Ishikawa (cell line): ENCODE measurements around the gene RNF220.

Experiments
- CEBPB ChIP-seq: IDR thresholded peaks from 2 replicates; pipeline ENCODE4 v1.6.1; 2012
- EGR1 ChIP-seq: IDR thresholded peaks from 2 replicates; pipeline ENCODE4 v1.6.1; 2012
- EP300 ChIP-seq: IDR thresholded peaks from 2 replicates; pipeline ENCODE4 v1.6.1; 2012; ENCODE audit warnings: borderline replicate concordance
- FOXM1 ChIP-seq: IDR thresholded peaks from 2 replicates; pipeline ENCODE4 v1.6.1; 2012; ENCODE audit warnings: low read depth, borderline replicate concordance
- NFIC ChIP-seq: IDR thresholded peaks from 2 replicates; pipeline ENCODE4 v1.6.1; 2012
- RAD21 ChIP-seq: IDR thresholded peaks from 2 replicates; pipeline ENCODE4 v1.6.1; 2012; ENCODE audit warnings: low read depth
- TAF1 ChIP-seq: IDR thresholded peaks from 2 replicates; pipeline ENCODE4 v1.6.1; 2012; ENCODE audit warnings: low read depth, mild to moderate bottlenecking
- TEAD4 ChIP-seq: IDR thresholded peaks from 2 replicates; pipeline ENCODE4 v1.6.1; 2012
- YY1 ChIP-seq: IDR thresholded peaks from 2 replicates; pipeline ENCODE4 v1.6.1; 2012; ENCODE audit warnings: low read depth
- ZBTB7A ChIP-seq: IDR thresholded peaks from 2 replicates; pipeline ENCODE4 v1.6.1; 2012; ENCODE audit warnings: low read depth
- TF ChIP-seq, protein P1 (sequence below): IDR thresholded peaks from 2 replicates; pipeline ENCODE4 v1.6.1; 2012; ENCODE audit warnings: low read depth, mild to moderate bottlenecking
- TF ChIP-seq, protein P2 (sequence below): IDR thresholded peaks from 2 replicates; pipeline ENCODE4 v1.6.1; 2012
- TF ChIP-seq, protein P3 (sequence below): IDR thresholded peaks from 2 replicates; pipeline ENCODE4 v1.6.1; 2012

DNA sequence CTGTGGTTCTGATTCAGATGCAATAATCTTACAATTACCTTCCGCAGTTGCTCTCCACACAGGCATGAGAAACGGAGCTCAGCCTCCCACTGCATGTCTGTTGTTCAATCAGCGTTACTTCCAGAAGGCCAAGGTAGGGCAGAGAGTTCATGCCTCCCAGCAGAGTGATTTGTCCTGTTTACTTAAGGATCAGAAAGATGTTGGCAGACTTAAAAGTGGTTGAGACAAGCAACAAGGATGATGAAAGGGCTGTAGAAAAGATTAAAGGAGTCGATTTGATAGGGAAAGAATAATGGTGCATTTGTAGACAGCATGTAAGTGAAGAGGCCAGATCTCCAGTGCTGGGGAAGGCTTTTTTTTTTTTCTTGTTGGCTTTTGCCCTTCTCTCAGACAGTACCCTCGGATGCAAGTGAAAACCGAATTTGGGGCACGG, 296.1 kb downstream of the RNF220 start:
- TF ChIP-seq YY1: no peak
- no peak for TF ChIP-seq ZBTB7A
- no peak for TF ChIP-seq EP300
- TF ChIP-seq RAD21: no peak
- no peak for TF ChIP-seq EGR1
- no peak for TF ChIP-seq TAF1
- TF ChIP-seq NFIC: no peak
- no peak for TF ChIP-seq FOXM1
- TF ChIP-seq, protein P1, sequence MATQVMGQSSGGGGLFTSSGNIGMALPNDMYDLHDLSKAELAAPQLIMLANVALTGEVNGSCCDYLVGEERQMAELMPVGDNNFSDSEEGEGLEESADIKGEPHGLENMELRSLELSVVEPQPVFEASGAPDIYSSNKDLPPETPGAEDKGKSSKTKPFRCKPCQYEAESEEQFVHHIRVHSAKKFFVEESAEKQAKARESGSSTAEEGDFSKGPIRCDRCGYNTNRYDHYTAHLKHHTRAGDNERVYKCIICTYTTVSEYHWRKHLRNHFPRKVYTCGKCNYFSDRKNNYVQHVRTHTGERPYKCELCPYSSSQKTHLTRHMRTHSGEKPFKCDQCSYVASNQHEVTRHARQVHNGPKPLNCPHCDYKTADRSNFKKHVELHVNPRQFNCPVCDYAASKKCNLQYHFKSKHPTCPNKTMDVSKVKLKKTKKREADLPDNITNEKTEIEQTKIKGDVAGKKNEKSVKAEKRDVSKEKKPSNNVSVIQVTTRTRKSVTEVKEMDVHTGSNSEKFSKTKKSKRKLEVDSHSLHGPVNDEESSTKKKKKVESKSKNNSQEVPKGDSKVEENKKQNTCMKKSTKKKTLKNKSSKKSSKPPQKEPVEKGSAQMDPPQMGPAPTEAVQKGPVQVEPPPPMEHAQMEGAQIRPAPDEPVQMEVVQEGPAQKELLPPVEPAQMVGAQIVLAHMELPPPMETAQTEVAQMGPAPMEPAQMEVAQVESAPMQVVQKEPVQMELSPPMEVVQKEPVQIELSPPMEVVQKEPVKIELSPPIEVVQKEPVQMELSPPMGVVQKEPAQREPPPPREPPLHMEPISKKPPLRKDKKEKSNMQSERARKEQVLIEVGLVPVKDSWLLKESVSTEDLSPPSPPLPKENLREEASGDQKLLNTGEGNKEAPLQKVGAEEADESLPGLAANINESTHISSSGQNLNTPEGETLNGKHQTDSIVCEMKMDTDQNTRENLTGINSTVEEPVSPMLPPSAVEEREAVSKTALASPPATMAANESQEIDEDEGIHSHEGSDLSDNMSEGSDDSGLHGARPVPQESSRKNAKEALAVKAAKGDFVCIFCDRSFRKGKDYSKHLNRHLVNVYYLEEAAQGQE: no peak
- no peak for TF ChIP-seq TEAD4
- no peak for TF ChIP-seq CEBPB
- TF ChIP-seq, protein P2, sequence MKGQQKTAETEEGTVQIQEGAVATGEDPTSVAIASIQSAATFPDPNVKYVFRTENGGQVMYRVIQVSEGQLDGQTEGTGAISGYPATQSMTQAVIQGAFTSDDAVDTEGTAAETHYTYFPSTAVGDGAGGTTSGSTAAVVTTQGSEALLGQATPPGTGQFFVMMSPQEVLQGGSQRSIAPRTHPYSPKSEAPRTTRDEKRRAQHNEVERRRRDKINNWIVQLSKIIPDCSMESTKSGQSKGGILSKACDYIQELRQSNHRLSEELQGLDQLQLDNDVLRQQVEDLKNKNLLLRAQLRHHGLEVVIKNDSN: no peak
- TF ChIP-seq, protein P3, sequence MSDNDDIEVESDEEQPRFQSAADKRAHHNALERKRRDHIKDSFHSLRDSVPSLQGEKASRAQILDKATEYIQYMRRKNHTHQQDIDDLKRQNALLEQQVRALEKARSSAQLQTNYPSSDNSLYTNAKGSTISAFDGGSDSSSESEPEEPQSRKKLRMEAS: no peak
